H9 (cell line): ENCODE results near the gene PLB1. TPM values are rescaled to one million over a fixed set of nuclear protein-coding genes. Genes with fewer than 3 reads are reported as not detected.

ENCODE experiments used
- DNase-seq: peaks from one replicate; pipeline ENCODE4 v3.0.0-alpha.2; 2017
- H2AFZ ChIP-seq: one replicate; pipeline ENCODE4 v1.6.1; 2013; ENCODE audit warnings: mild to moderate bottlenecking, low read length, control low read depth, moderate library complexity
- H2AK5ac ChIP-seq: 2 replicates; pipeline ENCODE4 v1.6.1; 2013; ENCODE audit warnings: low read length, control low read depth, mixed read lengths; ENCODE audit not compliant: insufficient read length
- H2BK120ac ChIP-seq: one replicate; pipeline ENCODE4 v1.6.1; 2013; ENCODE audit warnings: low read depth, mild to moderate bottlenecking, low read length, control low read depth, inconsistent platforms; ENCODE audit not compliant: poor library complexity, severe bottlenecking
- H2BK12ac ChIP-seq: 2 replicates; pipeline ENCODE4 v1.6.1; 2013; ENCODE audit warnings: low read length, control low read depth, mixed read lengths, low read depth; ENCODE audit not compliant: insufficient read length
- H2BK15ac ChIP-seq: 2 replicates; pipeline ENCODE4 v1.6.1; 2013; ENCODE audit warnings: low read depth, low read length, control low read depth
- H2BK20ac ChIP-seq: one replicate; pipeline ENCODE4 v1.6.1; 2013; ENCODE audit warnings: low read depth, mild to moderate bottlenecking, low read length, control low read depth, inconsistent platforms; ENCODE audit not compliant: poor library complexity, severe bottlenecking
- H2BK5ac ChIP-seq: 2 replicates; pipeline ENCODE4 v1.6.1; 2013; ENCODE audit warnings: low read length, control low read depth, mixed read lengths; ENCODE audit not compliant: insufficient read length
- H3K14ac ChIP-seq: 2 replicates; pipeline ENCODE4 v1.6.1; 2013; ENCODE audit warnings: low read length, control low read depth; ENCODE audit not compliant: insufficient read depth
- H3K18ac ChIP-seq: 2 replicates; pipeline ENCODE4 v1.6.1; 2013; ENCODE audit warnings: low read depth, mild to moderate bottlenecking, mixed read lengths, low read length, control low read depth; ENCODE audit not compliant: insufficient read length
- H3K23ac ChIP-seq: 2 replicates; pipeline ENCODE4 v1.6.1; 2013; ENCODE audit warnings: low read length, control low read depth, mixed read lengths, low read depth; ENCODE audit not compliant: insufficient read length
- H3K23me2 ChIP-seq: 2 replicates; pipeline ENCODE4 v1.6.1; 2013; ENCODE audit warnings: low read depth, mild to moderate bottlenecking, mixed read lengths, low read length, control low read depth; ENCODE audit not compliant: insufficient read length, poor library complexity, severe bottlenecking
- H3K27ac ChIP-seq: 2 replicates; pipeline ENCODE4 v1.5.1; 2013; ENCODE audit warnings: low read length, control low read depth, mixed read lengths, low read depth; ENCODE audit not compliant: insufficient read length
- H3K27me3 ChIP-seq: 2 replicates; pipeline ENCODE4 v1.6.1; 2013; ENCODE audit warnings: low read length, control low read depth, inconsistent platforms; ENCODE audit not compliant: insufficient read depth
- H3K4ac ChIP-seq: 2 replicates; pipeline ENCODE4 v1.6.1; 2013; ENCODE audit warnings: low read depth, mild to moderate bottlenecking, control low read depth, inconsistent platforms, low read length, moderate library complexity
- H3K4me1 ChIP-seq: 2 replicates; pipeline ENCODE4 v1.6.1; 2013; ENCODE audit warnings: low read length, control low read depth, inconsistent platforms; ENCODE audit not compliant: insufficient read depth
- H3K4me2 ChIP-seq: 2 replicates; pipeline ENCODE4 v1.6.1; 2013; ENCODE audit warnings: low read length, control low read depth, mixed read lengths; ENCODE audit not compliant: insufficient read length, insufficient read depth
- H3K56ac ChIP-seq: 2 replicates; pipeline ENCODE4 v1.6.1; 2013; ENCODE audit warnings: low read depth, mild to moderate bottlenecking, mixed read lengths, low read length, control low read depth; ENCODE audit not compliant: insufficient read length
- H3K79me1 ChIP-seq: 2 replicates; pipeline ENCODE4 v1.6.1; 2013; ENCODE audit warnings: low read depth, mild to moderate bottlenecking, moderate library complexity, low read length, control low read depth, inconsistent platforms; ENCODE audit not compliant: insufficient read depth, poor library complexity, severe bottlenecking
- H3K79me2 ChIP-seq: 2 replicates; pipeline ENCODE4 v1.6.1; 2013; ENCODE audit warnings: low read length, control low read depth, inconsistent platforms; ENCODE audit not compliant: insufficient read depth
- H3K9ac ChIP-seq: 2 replicates; pipeline ENCODE4 v1.6.1; 2013; ENCODE audit warnings: low read length, control low read depth, mixed read lengths; ENCODE audit not compliant: insufficient read length; ENCODE audit errors: extremely low read depth
- H3K9me3 ChIP-seq: one replicate; pipeline ENCODE4 v1.6.1; 2013; ENCODE audit warnings: low read depth, low read length, inconsistent platforms; ENCODE audit not compliant: control insufficient read depth
- H3T11ph ChIP-seq: one replicate; pipeline ENCODE4 v1.6.1; 2013; ENCODE audit warnings: mild to moderate bottlenecking, low read length, control low read depth, inconsistent platforms
- H4K20me1 ChIP-seq: one replicate; pipeline ENCODE4 v1.6.1; 2013; ENCODE audit not compliant: control insufficient read depth, insufficient read length, insufficient read depth
- H4K5ac ChIP-seq: 2 replicates; pipeline ENCODE4 v1.6.1; 2013; ENCODE audit warnings: low read depth, mild to moderate bottlenecking, mixed read lengths, low read length, control low read depth; ENCODE audit not compliant: insufficient read length
- H4K8ac ChIP-seq: replicated peaks from 2 replicates; pipeline ENCODE4 v1.6.1; 2013; ENCODE audit warnings: low read length, control low read depth, mixed read lengths, low read depth; ENCODE audit not compliant: insufficient read length
- H4K91ac ChIP-seq: 2 replicates; pipeline ENCODE4 v1.6.1; 2013; ENCODE audit warnings: low read depth, mild to moderate bottlenecking, moderate library complexity, mixed read lengths, low read length, control low read depth; ENCODE audit not compliant: insufficient read length
- H3K27ac Mint-ChIP-seq, 3 experiments: 2 replicates in 2 of 3; 3 replicates in 1 of 3; pipeline ENCODE4 v1.8.0; 2020 to 2021; ENCODE audit warnings: mixed read lengths in 3 of 3, mild to moderate bottlenecking in 1 of 3, moderate library complexity in 1 of 3
- H3K27me3 Mint-ChIP-seq: 2 replicates; pipeline ENCODE4 v1.8.0; 2021; ENCODE audit warnings: low read depth, mild to moderate bottlenecking, moderate library complexity, mixed read lengths
- H3K36me3 Mint-ChIP-seq, 3 experiments: 2 replicates in 2 of 3; 3 replicates in 1 of 3; pipeline ENCODE4 v1.8.0; 2020 to 2021; ENCODE audit warnings: low read depth in 3 of 3, mixed read lengths in 3 of 3; ENCODE audit not compliant: insufficient read depth in 1 of 3
- H3K4me1 Mint-ChIP-seq, 2 experiments: 2 replicates each; pipeline ENCODE4 v1.8.0; 2020; ENCODE audit warnings: mixed read lengths in 2 of 2
- H3K4me3 Mint-ChIP-seq, 2 experiments: 2 replicates in 1 of 2; 3 replicates in 1 of 2; pipeline ENCODE4 v1.8.0; 2020 to 2021; ENCODE audit warnings: mild to moderate bottlenecking in 2 of 2, mixed read lengths in 2 of 2, moderate library complexity in 1 of 2
- H3K9me3 Mint-ChIP-seq, 2 experiments: 2 replicates in 1 of 2; 3 replicates in 1 of 2; pipeline ENCODE4 v1.8.0; 2020; ENCODE audit warnings: mild to moderate bottlenecking in 2 of 2, mixed read lengths in 2 of 2, moderate library complexity in 1 of 2
- CTCF ChIP-seq: fragments of 200-600 bp; sonication (generic); conservative IDR thresholded peaks from 3 replicates; pipeline ENCODE4 v1.8.0; 2021; ENCODE audit warnings: antibody characterized with exemption, mild to moderate bottlenecking
- WGBS: extraction: QIAGEN DNeasy Blood & Tissue Kit; methylation state at CpG from one replicate; pipeline ENCODE4 v1.1.7; 2013; ENCODE audit warnings: missing lambda C conversion rate, low lambda C conversion rate, mixed read lengths; ENCODE audit not compliant: insufficient read length; ENCODE audit errors: extremely low coverage; 5-methylcytosine and 5-hydroxymethylcytosine counted together
- total RNA-seq: library from RNA; stranded (reverse); gene quantifications from 2 replicates; pipeline ENCODE4 v1.2.1, GENCODE V29; 2021

Gene PLB1
- total RNA-seq, 1 experiment from 2014 or later, result not detected

GRCh38 chr2:28568036-28568435, 72.2 kb downstream of the PLB1 start:
- Histone ChIP-seq H3K79me1 (no peaks in the 10 kb centered on the region), H2BK120ac (no peak overlapping the region), H3K4me1 (no peaks in the 10 kb centered on the region; the same call in 1 of the 2 replicates), H3K56ac (no peak overlapping the region), H2AFZ (no peak overlapping the region), H3K27ac (no peak overlapping the region), H4K91ac (no peak overlapping the region), H2BK15ac (no peak overlapping the region), H3K23me2 (peaks cover 6% of the 10 kb centered on the region), H2BK12ac (no peak overlapping the region), H3K9me3 (no peaks in the 10 kb centered on the region), H2BK5ac (no peak overlapping the region), H3K4me2 (no peak overlapping the region), H3K14ac (no peak overlapping the region), H4K5ac (no peak overlapping the region), H3K18ac (no peak overlapping the region), H3K23ac (no peak overlapping the region), H2AK5ac (no peak overlapping the region), H3K27me3 (no peaks in the 10 kb centered on the region), H3T11ph (no peak overlapping the region), H3K9ac (no peak overlapping the region), H3K4ac (no peak overlapping the region), H4K8ac (no peak overlapping the region), H4K20me1 (no peaks in the 10 kb centered on the region), H3K79me2 (no peaks in the 10 kb centered on the region), H2BK20ac (no peak overlapping the region)
- Mint-ChIP-seq H3K4me3 (peak overlapping the region in 1 of 2 experiments; percentile 81; a peak in 1 of 5 replicates), H3K4me1 (peaks cover 6 to 7% of the 10 kb centered on the region in 2 experiments), H3K36me3 (no peaks in the 10 kb centered on the region), H3K27me3 (peaks cover 23% of the 10 kb centered on the region), H3K9me3 (no peaks in the 10 kb centered on the region; a peak in 3 of 5 replicates), H3K27ac (no peak overlapping the region)
- no peak for TF ChIP-seq CTCF
- WGBS, result no CpG with 5 or more reads among the region's 2 CpGs
- DNase-seq, result no peak
